GM21737 (cell line): ENCODE data around the gene PHACTR2.
A peak's percentile ranks its signal among the peaks of the same experiment; 100 is the strongest.
"Not testable (repeated sequence)": the region's sequence is repeated elsewhere in the genome, so short reads cannot be mapped to it uniquely, and the experiment has no call there.

Source experiments
- ATAC-seq: cut with Tn5 transposase; IDR thresholded peaks from one replicate; pipeline ENCODE4 v1.9.1; 2021; ENCODE audit warnings: mild to moderate bottlenecking, moderate library complexity; ENCODE audit not compliant: unreplicated experiment

The PHACTR2 gene

DNA sequence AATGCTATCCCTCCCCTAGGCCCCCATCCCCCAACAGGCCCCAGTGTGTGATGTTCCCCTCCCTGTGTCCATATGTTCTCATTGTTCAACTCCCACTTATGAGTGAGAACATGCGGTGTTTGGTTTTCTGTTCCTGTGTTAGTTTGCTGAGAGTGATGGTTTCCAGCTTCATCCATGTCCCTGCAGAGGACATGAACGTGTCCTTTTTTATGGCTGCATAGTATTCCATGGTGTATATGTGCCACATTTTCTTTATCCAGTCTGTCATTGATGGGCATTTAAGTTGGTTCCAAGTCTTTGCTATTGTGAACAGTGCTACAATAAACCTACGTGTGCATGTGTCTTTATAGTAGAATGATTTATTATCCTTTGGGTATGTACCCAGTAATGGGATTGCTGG, 173.9 kb downstream of the PHACTR2 start:
- ATAC-seq: not testable (repeated sequence)

DNA sequence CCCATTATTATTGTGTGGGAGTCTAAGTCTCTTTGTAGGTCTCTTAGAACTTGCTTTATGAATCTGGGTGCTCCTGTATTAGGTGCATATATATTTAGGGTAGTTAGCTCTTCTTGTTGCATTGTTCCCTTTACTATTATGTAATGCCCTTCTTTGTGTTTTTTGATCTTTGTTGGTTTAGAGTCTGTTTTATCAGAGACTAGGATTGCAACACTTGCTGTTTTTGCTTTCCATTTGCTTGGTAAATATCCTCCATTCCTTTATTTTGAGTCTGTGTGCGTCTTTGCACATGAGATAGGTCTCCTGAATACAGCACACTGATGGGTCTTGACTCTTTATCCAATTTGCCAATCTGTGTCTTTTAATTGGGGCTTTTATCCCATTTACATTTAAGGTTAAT, 177.3 kb downstream of the PHACTR2 start:
- not testable (repeated sequence) for ATAC-seq

- ATAC-seq: not testable (repeated sequence)
Measured at GRCh38 chr6:143856762-143857161, 179.0 kb downstream of the PHACTR2 start.

DNA sequence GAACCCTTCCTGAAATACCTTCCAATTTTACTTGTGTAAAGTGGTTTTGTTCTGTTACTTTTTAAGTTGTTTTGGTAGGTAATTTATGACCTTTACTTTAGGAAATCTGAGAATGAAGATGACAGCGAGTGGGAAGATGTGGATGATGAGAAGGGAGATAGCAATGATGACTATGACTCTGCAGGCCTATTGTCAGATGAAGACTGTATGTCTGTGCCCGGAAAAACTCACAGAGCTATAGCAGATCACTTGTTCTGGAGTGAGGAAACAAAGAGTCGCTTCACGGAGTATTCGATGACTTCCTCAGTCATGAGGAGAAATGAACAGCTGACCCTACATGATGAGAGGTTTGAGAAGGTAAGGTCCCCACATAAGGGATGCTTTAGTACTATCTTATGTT, 179.9 kb downstream of the PHACTR2 start:
- ATAC-seq: no peak

- ATAC-seq: no peak
Measured at GRCh38 chr6:143859891-143860660, 182.3 kb downstream of the PHACTR2 start.

DNA sequence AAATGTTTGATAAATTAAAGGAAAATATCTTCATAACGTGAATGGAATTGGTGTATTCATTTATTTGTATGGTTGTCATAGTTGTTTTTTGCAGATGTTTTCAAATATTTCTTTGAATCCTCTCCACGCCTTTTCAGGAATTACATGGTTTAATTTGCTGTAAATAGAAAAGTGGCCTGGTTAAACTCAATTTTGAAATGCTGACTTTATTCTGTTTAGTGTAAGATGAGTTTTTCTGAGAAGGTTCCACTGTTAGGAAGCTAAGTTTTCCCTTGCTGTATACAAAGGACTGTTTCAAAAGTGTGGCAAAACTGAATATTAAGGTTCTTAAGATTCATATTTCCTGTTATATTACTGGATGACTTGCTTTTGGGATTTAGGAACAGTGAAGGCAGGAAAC, 186.0 kb downstream of the PHACTR2 start:
- ATAC-seq: no peak

- no peak for ATAC-seq
Measured at GRCh38 chr6:143864234-143864633, 186.5 kb downstream of the PHACTR2 start, which contains the start of gene ZC2HC1B. ZC2HC1B (plus strand) TSS chr6:143864474; CDS start chr6:143864540, 66 bp downstream.

DNA sequence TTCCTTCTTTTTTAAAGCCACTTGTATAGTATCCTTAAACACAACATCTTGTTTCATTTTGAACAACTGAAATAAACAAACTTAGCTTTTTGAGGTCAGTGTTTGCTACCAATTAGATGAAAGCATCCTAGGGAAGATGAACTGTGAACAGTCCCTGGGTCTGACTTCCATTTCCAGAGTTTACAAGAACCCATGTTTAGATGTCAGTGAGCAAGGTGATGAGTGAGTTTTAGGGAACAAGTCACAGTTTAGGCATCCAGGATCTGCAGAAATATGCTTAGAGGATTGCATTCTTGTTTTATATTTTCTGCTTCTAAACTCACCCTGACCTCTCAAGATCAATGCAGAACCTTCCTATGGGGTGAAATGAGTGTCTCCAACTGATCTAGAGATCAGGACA, 189.5 kb downstream of the PHACTR2 start:
- ATAC-seq: no peak

DNA sequence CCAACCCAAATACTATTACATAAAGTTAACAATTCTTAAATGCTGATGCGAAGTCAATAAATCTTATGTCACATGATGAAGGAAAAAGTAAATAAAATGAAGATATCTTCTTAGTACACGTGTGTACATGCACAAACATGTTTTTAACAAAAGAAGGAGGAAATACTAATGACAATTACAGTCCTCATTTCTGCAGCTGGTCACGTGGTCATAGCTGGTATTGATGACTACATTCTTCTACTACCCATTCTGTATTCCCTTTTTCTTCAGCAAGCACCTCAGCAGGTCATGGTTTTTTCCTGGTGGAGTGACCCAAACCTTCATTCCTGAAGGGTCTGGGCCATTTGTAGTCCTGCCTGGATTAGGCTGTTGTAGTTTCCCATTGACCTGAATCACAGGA, 191.0 kb downstream of the PHACTR2 start:
- not testable (repeated sequence) for ATAC-seq

- not testable (repeated sequence) for ATAC-seq
Measured at GRCh38 chr6:143871202-143871730, 193.5 kb downstream of the PHACTR2 start.

- peak; percentile 88 for ATAC-seq
Measured at GRCh38 chr6:143872201-143872600, 194.4 kb downstream of the PHACTR2 start.

GRCh38 chr6:143873600-143873999, 195.8 kb downstream of the PHACTR2 start:
- not testable (repeated sequence) for ATAC-seq

GRCh38 chr6:143874503-143874902, 196.7 kb downstream of the PHACTR2 start:
- ATAC-seq: not testable (repeated sequence)

DNA sequence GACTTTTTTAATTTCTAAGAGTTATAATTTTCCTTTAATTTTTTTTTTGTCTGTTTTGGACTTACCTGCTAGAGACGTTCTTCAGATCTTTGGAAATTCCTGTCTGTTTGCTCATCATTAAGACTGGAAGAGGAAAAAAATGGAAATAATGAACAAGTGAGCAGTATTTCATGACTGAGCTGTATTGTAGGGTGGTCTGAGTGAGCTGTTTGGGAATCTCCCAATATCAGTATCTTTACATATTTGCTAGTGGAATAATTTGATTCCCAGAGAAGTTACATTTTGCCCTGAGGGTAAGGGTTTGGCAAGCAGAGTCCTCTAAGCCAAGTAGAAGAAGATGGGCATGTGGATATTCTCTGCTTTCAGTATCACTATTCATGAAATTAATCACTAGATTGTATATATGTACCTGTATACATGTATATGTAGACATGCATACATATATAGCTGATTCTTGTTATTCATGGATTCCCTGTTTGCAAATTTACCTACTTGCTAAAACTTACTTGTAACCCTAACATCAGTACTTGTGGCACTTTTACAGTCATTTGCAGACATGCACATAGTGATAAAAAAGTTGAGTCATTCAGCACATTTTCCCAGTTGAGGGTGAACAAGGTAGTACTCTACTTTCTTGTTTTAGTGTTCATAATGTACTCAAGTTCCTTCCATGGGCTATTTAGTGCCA, 200.0 kb downstream of the PHACTR2 start:
- no peak for ATAC-seq

- no peak for ATAC-seq
Measured at GRCh38 chr6:143878272-143878760, 200.6 kb downstream of the PHACTR2 start.

DNA sequence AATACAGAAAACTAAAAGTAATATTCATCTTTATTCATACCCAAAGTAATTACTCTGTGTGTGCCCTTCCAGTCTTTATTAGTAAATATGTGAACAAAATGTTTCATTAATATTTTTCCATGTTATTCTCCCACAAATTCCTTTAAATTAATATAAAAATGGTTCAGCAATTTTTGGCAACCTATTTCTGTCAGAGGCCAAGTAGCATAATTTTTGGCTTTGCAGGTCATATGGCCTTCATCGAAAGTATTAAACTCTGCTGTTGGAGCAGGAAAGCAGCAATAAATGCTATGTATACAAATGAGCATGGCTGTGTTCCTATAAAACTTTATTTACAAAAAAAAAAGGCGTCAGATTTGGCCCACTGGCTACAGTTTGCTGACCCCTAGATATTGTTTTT, 202.6 kb downstream of the PHACTR2 start:
- ATAC-seq: no peak
